ENCODE data around the gene OR4M1.
"Not testable (repeated sequence)": the region's sequence is repeated elsewhere in the genome, so short reads cannot be mapped to it uniquely, and the experiment has no call there.

GRCh38 chr14:19773204-19773603 is at the start of gene OR4M1:
- TF ChIP-seq POLR2A, POLR2AphosphoS5, POU2F2, SPI1 (IDR thresholded peaks at IDR 0.05; ENCODE audit: low read depth, low read length): not testable (repeated sequence)

Data from GM12891 (cell line).